Measurements from ENCODE around the gene TPM4.

The TPM4 gene

GRCh38 chr19:16133818-16134217, 57.5 kb downstream of the TPM4 start:
- no peak for DNase-seq

GRCh38 chr19:16134510-16134909, 58.2 kb downstream of the TPM4 start:
- no peak for DNase-seq

GRCh38 chr19:16135430-16136127, 59.3 kb downstream of the TPM4 start:
- no peak for DNase-seq

- no peak for DNase-seq
These were observed 60.1 kb downstream of the TPM4 start for GRCh38 chr19:16136185-16136999.

- no peak for DNase-seq
These were observed 63.5 kb downstream of the TPM4 start for GRCh38 chr19:16139752-16140151.

- DNase-seq = no peak
These were observed 64.7 kb downstream of the TPM4 start for GRCh38 chr19:16141043-16141442.

GRCh38 chr19:16142032-16142580, 65.8 kb downstream of the TPM4 start:
- DNase-seq = no peak

- peak; percentile 77 for DNase-seq
These were observed 67.3 kb downstream of the TPM4 start, which contains the start of gene HSH2D for GRCh38 chr19:16143399-16144215. TSS of gene HSH2D (plus strand) at chr19:16143685. CDS start at chr19:16148751, 5,066 bp downstream.

- DNase-seq = no peak
These were observed 67.9 kb downstream of the TPM4 start for GRCh38 chr19:16144216-16144581.

DNA sequence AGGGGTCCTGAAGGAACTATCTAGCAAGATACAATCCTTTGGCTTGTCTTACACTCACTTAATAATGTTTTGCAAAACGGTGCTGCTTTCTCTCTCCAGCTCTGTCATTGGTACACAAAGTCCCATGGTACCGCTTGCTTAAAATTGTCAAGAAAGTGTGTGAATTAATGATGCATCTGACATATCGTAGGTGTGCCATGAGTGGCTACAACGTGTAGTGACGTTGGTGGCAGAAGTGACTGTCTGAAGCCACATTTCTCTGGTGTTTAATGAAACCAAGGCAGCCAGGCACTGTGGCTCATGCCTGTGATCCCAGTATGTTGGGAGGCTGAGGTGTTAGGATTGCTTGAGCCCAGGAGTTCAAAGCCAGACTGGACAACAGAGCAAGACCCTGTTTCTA, 69.8 kb downstream of the TPM4 start:
- no peak for DNase-seq

- no peak for DNase-seq
These were observed 72.3 kb downstream of the TPM4 start for GRCh38 chr19:16148443-16149229.

Measured in activated naive CD4-positive, alpha-beta T cell treated with anti-CD3 and anti-CD28 coated beads, Interleukin-2, amount 50 U/mL, for 16 hours (primary cell).